HS-27A (cell line): ENCODE data around the gene CYP2C9.

Experiments
- DNase-seq: peaks from one replicate; pipeline ENCODE4 v3.0.0-alpha.2; 2012; ENCODE audit warnings: low read depth, missing footprints

CYP2C9 gene

DNA sequence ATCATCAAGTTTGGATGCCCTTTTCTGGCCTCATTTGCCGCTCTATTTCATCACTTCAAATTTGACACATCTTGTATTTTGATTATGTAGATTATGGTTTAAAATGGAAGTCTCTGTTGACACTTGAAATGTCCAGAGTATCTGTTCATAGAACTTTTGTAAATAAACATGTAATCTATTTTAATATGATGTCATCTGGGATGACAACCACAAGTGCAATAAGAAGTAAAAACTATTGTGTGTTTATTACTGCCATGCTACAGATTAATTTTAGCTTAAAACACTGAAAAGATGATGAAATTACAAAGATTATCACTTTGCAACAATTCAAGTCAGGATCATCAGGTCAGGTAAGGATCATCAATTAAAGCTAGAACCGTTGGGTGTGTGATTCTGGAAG, 100.8 kb downstream of the CYP2C9 start:
- no peak for DNase-seq
